Uterus (tissue), 4 donors: Measurements from ENCODE around the gene PDZD8. TPM values are rescaled to one million over a fixed set of nuclear protein-coding genes. Genes with fewer than 3 reads are reported as not detected.

Source experiments
- DNase-seq, 2 donors: peaks; one replicate each; pipeline ENCODE4 v3.0.0-alpha.2; 2019 to 2020
- H3K27ac ChIP-seq, 2 donors: fragments of 200-600 bp; sonication (generic); 1 replicate in 1 of 2; 2 replicates in 1 of 2; pipeline ENCODE4 v1.5.1; 2016 to 2018
- H3K27me3 ChIP-seq, 2 donors: fragments of 200-600 bp; sonication (generic); one replicate each; pipeline ENCODE4 v1.5.1; 2018 to 2019; ENCODE audit warnings: control low read depth in 1 of 2
- H3K36me3 ChIP-seq, 2 donors: fragments of 200-600 bp; sonication (generic); one replicate each; pipeline ENCODE4 v1.5.1; 2019; ENCODE audit warnings: control low read depth in 1 of 2
- H3K4me1 ChIP-seq, 2 donors: fragments of 200-600 bp; sonication (generic); one replicate each; pipeline ENCODE4 v1.5.1; 2018 to 2019; ENCODE audit warnings: control low read depth in 1 of 2
- H3K4me3 ChIP-seq, 2 donors: fragments of 200-600 bp; sonication (generic); 1 replicate in 1 of 2; 2 replicates in 1 of 2; pipeline ENCODE4 v1.5.1; 2018 to 2019; ENCODE audit warnings: mild to moderate bottlenecking in 1 of 2
- H3K9me3 ChIP-seq, 2 donors: fragments of 200-600 bp; sonication (generic); one replicate each; pipeline ENCODE4 v1.5.1; 2019; ENCODE audit warnings: control low read depth in 1 of 2
- CTCF ChIP-seq, 4 experiments: fragments of 200-600 bp in 2 of 4; fragments of 450-650 bp in 2 of 4; sonication (generic) in 2 of 4; IDR thresholded peaks; one replicate each; pipeline ENCODE4 v1.5.1; 2016 to 2019; ENCODE audit warnings: antibody characterized with exemption in 4 of 4, mild to moderate bottlenecking in 2 of 4, moderate library complexity in 1 of 4
- POLR2A ChIP-seq, 2 donors: fragments of 450-650 bp; IDR thresholded peaks; one replicate each; pipeline ENCODE4 v1.6.1; 2016; ENCODE audit warnings: antibody characterized with exemption in 2 of 2, mild to moderate bottlenecking in 1 of 2, moderate library complexity in 1 of 2
- intact Hi-C: fragments of 100-400 bp; cut with DNase I; formaldehyde crosslinking; loops from one replicate; pipeline ENCODE4 v1.15.1; 2023; ENCODE audit warnings: low total_unique reads
- total RNA-seq, 4 donors: library from RNA; depleted of rRNA in 3 of 4; stranded (reverse); fragments of >200 nt in 3 of 4; gene quantifications; one replicate each; pipeline versions ENCODE4 v1.1.0 to v1.2.4, GENCODE V29; 2014 to 2023
- donor health status: DM: yes; HTN: yes; CAD: no.

PDZD8 gene
- total RNA-seq, 4 donors from 2014 or later, result 13.8 to 44.1 (median 35.6) TPM

DNA sequence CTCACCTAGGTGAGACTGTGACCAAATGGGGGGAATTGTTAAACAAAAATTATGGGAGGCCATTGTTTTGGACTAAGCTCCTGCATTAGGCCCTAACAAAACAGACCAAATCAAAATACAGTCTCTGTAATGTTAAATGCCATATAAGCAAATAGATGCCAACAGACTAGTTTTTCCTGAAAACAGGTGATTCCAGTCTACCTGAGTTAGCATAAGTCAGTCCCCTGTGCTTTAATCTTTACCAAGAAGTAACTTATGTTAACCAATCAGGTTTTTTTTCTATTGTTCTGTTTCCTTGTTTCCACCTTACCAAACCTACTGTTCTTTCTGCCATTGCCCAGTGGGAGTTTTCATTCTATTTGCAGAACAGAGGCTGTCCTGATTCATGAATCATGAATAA lies 48.0 kb downstream of the PDZD8 start:
- Histone ChIP-seq H3K36me3 (no peaks in the 10 kb centered on the region), H3K4me3 (no peak overlapping the region), H3K9me3 (no peaks in the 10 kb centered on the region), H3K27me3 (no peaks in the 10 kb centered on the region), H3K4me1 (no peaks in the 10 kb centered on the region), H3K27ac (no peak overlapping the region)
- no peak for TF ChIP-seq POLR2A (IDR thresholded peaks at IDR 0.05)
- TF ChIP-seq CTCF (IDR thresholded peaks at IDR 0.05), result no peak
- intact Hi-C loops, result no loop called here
- no peak for DNase-seq

DNA sequence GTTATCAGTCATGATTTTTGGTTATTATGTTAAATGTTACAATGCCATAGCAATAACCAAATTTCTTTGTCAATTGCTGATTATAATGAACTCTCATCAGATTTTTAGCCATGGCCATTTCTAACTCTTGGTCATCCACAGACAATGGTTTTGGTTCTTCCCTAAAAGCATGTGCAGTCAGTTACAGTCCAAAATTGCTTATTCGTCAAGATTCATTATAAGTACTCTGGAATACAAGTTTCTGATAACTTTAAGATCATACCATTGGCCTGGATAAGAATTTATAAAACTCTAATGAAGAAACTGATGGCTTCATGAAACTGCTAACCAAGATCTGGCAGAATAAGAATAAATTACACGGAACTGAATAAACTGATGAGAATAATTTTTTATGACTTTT lies 50.9 kb downstream of the PDZD8 start:
- Histone ChIP-seq H3K27ac (no peak overlapping the region), H3K4me1 (no peaks in the 10 kb centered on the region), H3K9me3 (no peaks in the 10 kb centered on the region), H3K36me3 (no peaks in the 10 kb centered on the region), H3K4me3 (no peak overlapping the region), H3K27me3 (no peaks in the 10 kb centered on the region)
- intact Hi-C loops, result no loop called here
- TF ChIP-seq POLR2A (IDR thresholded peaks at IDR 0.05) (no peak), CTCF (IDR thresholded peaks at IDR 0.05) (no peak)
- DNase-seq, result no peak

GRCh38 chr10:117322260-117322659 lies 53.0 kb downstream of the PDZD8 start:
- H3K27ac ChIP-seq, result no peak overlapping the region
- H3K9me3 ChIP-seq, result no peaks in the 10 kb centered on the region
- DNase-seq, result no peak
- intact Hi-C loops, result no loop called here
- H3K27me3 ChIP-seq, result no peaks in the 10 kb centered on the region
- H3K4me1 ChIP-seq, result no peaks in the 10 kb centered on the region
- H3K36me3 ChIP-seq, result no peaks in the 10 kb centered on the region
- no peak overlapping the region for H3K4me3 ChIP-seq
- TF ChIP-seq CTCF (IDR thresholded peaks at IDR 0.05) (no peak), POLR2A (IDR thresholded peaks at IDR 0.05) (no peak)

- H3K27me3 ChIP-seq, result no peaks in the 10 kb centered on the region
- no peak overlapping the region for H3K4me3 ChIP-seq
- H3K9me3 ChIP-seq, result no peaks in the 10 kb centered on the region
- H3K4me1 ChIP-seq, result no peaks in the 10 kb centered on the region
- DNase-seq, result no peak
- H3K36me3 ChIP-seq, result no peaks in the 10 kb centered on the region
- TF ChIP-seq CTCF (IDR thresholded peaks at IDR 0.05) (peak; percentile 25 to 51 (median 34)), POLR2A (IDR thresholded peaks at IDR 0.05) (no peak)
- no peak overlapping the region for H3K27ac ChIP-seq
- intact Hi-C loops, result no loop called here
Measured at GRCh38 chr10:117320050-117320665, 55.1 kb downstream of the PDZD8 start.

GRCh38 chr10:117318909-117319308 lies 56.3 kb downstream of the PDZD8 start:
- H3K4me1 ChIP-seq, result no peaks in the 10 kb centered on the region
- intact Hi-C loops, result no loop called here
- no peak overlapping the region for H3K4me3 ChIP-seq
- no peak overlapping the region for H3K27ac ChIP-seq
- DNase-seq, result no peak
- H3K9me3 ChIP-seq, result no peaks in the 10 kb centered on the region
- no peaks in the 10 kb centered on the region for H3K36me3 ChIP-seq
- TF ChIP-seq POLR2A (IDR thresholded peaks at IDR 0.05), result no peak
- peak in 1 of 4 experiments; percentile 10 for TF ChIP-seq CTCF (IDR thresholded peaks at IDR 0.05)
- H3K27me3 ChIP-seq, result no peaks in the 10 kb centered on the region
